Superior temporal gyrus (tissue), 1 donor: Measurements from ENCODE around the gene TMEM119.

Experiments
- DNase-seq: peaks from one replicate; pipeline ENCODE4 v3.0.0-alpha.2; 2016; ENCODE audit errors: extremely low spot score

The TMEM119 gene

DNA sequence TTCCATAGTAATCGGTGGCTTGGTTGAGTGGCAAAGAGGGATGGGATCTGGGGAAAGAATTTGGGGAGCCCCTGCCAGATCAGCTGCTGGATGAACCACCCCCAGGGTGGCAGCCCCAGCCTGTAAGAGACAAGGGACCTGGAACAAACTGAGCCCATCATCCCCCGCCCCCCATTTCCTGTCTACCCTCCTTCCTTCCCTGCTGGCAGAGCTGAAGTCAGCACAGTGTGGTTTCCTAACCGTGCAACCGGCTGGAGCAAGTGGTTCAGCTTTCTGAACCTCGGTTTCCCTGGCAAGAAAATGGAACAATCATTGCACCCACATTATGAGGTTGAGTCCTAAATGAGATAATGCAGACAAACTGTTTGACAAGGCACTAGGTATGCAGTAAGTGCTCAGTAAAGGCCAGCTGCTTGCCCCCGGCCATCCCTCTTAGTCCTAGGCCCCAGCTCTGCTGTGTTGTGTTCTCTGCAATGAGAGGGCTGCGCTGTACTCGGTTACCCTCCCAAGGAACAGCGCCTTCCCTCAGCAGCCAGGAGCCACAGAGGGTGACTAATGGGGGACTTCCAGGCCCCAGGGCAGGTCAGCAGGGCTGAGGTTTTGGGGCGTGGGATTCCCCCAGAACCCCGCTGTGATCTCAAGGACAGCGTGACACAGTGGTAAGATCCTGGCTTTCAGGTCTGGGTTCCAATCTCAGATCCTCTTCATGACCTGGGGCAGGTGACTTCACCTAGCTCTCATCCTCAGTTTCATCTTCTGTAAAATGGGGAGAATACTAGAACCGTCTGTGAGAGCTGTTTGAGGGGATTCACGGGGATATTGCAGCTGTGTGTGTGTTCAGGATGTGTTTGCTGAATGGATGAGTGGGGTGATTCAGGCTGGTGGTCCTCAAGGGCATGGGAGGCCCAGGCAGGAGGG is 19.3 kb upstream of the TMEM119 start:
- no peak for DNase-seq

DNA sequence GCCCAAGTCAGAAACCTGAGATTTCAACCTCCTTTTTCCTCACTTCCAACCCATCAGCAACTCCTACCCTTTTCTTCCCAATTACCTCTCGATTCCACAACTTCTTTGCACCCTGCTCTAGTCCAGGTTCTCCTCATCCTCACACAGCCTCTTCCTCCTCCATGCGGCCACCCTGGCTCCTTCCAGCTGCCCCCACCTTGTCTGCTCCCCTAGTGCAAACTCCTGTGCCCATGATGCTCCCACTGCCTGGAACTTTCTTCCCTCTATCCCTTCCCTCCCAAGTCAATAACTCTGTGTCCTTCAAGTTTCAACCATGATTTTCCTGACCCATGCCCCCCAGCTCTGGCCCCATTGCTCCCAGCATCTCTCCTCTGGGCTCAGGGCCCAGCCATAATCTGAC is 18.5 kb upstream of the TMEM119 start:
- DNase-seq: no peak

GRCh38 chr12:108615918-108616317 is 18.0 kb upstream of the TMEM119 start:
- no peak for DNase-seq

DNA sequence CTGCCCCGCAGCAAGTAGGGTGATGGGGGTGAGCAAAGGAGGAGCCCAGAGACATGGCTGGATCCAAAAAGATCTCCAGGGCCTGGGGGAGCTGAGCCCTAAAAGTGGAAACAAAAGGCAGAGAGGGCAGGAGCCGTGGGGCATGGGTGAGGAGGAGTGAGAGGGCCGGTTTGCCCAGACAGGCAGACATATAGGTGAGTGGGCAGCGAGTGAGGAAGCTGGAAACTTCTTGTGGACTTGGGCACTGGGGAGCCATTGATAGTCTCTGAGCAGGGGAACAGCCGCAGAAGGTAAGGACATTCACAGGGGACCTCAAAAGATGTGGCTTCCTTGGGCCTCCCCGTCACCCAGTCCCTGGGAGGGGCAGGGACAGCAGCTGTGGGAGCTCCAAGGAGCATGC is 16.8 kb upstream of the TMEM119 start:
- DNase-seq: no peak

DNA sequence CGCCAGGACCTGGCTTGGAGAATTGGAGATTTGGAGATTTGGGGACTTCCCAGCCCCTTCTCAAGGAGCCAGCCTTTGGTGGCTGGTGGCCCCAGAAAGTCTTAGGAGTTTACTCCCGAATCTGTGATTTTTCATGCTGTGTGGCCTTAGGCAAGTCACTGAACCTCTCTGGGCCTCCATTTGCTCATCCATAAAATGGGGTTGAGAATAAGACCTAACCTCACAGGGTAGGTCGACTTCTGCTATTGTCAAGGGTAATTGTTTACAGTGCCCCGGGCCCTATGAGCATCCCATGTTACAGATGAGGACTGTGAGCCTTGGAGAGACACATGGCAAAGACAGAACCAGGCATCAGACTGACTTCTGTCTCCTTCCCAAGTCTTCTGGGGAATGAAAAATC is 16.2 kb upstream of the TMEM119 start:
- no peak for DNase-seq

- no peak for DNase-seq
Measured at GRCh38 chr12:108613548-108613947, 15.7 kb upstream of the TMEM119 start.

DNA sequence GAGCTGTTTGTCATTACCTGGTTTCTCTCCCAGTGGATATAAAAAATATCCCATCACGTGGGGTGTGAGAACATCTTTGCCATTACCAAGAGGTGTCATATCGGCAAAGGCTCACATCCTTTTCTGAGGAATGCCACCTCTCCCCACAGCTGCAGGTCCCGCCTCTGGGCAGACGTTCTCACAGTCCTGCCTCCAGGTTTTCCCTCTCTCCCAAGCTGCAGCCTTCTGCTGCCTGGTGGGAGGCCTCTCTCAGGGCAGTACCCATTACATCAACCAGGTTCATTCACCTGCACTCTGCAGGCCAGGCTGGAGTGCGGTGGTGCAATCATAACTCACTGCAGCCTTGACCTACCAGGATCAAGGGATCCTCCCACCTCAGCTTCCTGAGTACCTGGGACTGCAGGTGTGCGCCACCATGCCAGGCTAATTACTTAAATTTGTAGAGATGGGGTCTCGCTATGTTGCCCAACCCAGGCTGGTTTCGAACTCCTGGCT is 15.0 kb upstream of the TMEM119 start:
- DNase-seq: no peak

DNA sequence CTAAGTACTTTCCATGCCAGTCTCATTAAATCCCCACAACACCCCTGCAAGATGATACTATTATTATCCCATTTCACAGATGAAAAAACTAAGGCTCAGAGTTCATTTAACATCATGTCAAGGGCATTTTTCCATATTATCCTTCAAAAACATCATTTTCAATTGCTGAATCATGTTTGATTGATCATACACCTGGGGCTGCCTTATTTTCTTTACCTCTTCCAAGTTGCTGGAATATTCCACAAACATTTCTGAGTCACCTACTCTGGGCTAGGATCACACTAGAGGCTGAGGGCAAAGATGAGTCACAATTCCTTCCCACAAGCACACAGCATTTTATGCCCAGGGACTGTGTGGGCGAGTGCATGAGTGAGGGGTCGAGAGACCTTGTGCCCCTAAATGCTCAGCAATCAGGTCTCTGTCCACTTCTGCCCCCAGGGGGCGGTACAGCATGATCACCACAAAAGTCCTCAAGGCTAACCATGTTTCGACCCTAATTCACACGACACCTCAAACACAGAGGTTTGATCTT is 14.1 kb upstream of the TMEM119 start:
- DNase-seq: no peak

- no peak for DNase-seq
Measured at GRCh38 chr12:108610856-108611605, 13.1 kb upstream of the TMEM119 start.

DNA sequence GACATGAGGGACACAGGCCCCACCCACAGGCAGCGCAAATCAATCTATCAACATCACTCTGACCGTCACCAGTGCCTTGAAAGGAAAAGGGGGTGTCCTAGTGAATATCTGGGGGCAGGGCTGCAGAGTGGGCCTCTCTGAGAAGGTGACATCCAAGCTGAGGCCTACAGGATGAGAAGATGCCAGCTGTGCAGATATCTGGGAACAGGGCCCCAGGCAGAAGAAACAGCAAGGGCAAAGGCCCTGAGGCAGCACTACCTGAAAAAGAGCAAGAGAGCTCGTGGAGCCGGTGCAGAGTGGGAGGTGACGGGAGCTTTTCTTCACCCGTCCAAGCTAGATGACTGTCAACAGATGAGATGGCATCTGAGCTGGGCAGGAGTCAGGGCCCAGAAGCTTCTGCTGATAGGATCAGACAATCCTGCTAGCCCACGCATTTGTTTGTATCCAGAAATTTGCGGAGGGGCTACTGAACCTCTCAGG is 12.5 kb upstream of the TMEM119 start:
- no peak for DNase-seq

GRCh38 chr12:108609537-108610335 is 11.9 kb upstream of the TMEM119 start:
- DNase-seq: no peak

GRCh38 chr12:108608616-108609015 is 10.7 kb upstream of the TMEM119 start:
- DNase-seq: no peak

- DNase-seq: no peak
Measured at GRCh38 chr12:108607981-108608600, 10.2 kb upstream of the TMEM119 start.

DNA sequence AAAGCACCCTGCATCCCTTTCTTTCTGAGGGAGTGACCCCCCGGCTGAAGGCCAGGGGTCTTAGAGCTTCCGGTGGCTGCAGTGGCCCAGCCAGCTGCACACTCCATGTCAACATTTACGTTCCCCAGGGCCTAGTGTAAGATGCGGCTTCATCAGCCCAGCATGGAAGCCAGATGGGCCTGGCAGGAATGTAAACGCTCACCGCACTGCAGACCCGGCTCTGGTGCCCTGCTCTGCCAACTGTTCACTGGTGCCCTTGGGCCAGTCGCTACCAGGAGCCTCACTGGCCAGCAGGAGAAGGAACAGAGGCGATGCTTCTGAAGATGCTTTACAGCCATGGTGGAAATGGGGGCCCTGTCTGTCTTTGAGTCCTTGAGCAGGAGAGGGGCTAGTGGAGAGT is 8.6 kb upstream of the TMEM119 start:
- no peak for DNase-seq

- no peak for DNase-seq
Measured at GRCh38 chr12:108605690-108606406, 8.0 kb upstream of the TMEM119 start.

GRCh38 chr12:108605000-108605689 is 7.3 kb upstream of the TMEM119 start:
- no peak for DNase-seq

- DNase-seq: no peak
Measured at GRCh38 chr12:108604208-108604941, 6.5 kb upstream of the TMEM119 start.

DNA sequence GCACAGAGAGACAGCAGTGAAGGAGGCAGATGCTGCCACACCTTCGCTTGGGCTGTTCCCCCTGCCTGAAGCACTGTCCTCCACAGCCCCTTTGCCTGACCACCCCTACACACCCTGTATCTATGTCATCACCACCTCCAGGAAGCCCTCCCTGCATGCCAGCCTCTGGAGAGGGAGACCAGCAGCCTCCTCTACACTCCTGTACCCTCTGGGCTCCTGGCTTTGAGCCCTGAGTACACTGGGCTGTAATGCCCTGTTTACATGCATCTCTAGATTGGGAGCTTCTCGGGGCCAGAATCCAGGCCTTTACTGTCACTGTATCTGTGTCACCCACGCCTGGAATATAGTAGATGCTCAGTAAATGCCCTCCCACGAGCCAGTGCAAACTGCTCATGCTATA is 5.9 kb upstream of the TMEM119 start:
- no peak for DNase-seq
